ENCODE measurements around the gene EXOC6B.

EXOC6B gene

DNA sequence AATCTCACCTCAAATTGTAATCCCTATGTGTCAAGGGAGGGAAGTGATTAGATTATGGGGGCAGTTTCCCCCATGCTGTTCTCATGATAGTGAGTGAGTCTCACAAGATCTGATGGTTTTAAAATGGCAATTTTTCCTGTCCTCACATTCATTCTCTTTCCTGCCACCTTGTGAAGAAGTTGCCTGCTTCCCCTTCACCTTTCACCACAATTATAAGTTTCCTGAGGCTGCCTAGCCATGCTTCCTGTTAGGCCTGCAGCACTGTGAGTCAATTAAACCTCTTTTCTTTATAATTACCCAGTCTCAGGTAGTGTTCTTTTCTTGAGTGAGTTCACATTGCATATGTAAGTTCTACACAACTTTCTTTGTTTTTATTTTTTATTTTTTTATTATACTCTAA, 271.5 kb downstream of the EXOC6B start:
- no peaks in the 10 kb centered on the region for H3K36me3 ChIP-seq (replicated peaks; ENCODE audit: low read depth, low read length)
- H3K4me2 ChIP-seq (ENCODE audit: low read length): no peak overlapping the region
- H3K79me2 ChIP-seq (ENCODE audit: low read length): no peaks in the 10 kb centered on the region
- TF ChIP-seq, protein P1, sequence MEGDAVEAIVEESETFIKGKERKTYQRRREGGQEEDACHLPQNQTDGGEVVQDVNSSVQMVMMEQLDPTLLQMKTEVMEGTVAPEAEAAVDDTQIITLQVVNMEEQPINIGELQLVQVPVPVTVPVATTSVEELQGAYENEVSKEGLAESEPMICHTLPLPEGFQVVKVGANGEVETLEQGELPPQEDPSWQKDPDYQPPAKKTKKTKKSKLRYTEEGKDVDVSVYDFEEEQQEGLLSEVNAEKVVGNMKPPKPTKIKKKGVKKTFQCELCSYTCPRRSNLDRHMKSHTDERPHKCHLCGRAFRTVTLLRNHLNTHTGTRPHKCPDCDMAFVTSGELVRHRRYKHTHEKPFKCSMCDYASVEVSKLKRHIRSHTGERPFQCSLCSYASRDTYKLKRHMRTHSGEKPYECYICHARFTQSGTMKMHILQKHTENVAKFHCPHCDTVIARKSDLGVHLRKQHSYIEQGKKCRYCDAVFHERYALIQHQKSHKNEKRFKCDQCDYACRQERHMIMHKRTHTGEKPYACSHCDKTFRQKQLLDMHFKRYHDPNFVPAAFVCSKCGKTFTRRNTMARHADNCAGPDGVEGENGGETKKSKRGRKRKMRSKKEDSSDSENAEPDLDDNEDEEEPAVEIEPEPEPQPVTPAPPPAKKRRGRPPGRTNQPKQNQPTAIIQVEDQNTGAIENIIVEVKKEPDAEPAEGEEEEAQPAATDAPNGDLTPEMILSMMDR (IDR thresholded peaks at IDR 0.05; ENCODE audit: low read depth, low read length): no peak
- no peak for TF ChIP-seq EZH2phosphoT487 (IDR thresholded peaks at IDR 0.05; ENCODE audit: low read depth)
- no peak overlapping the region for H3K9ac ChIP-seq (ENCODE audit: low read length)
- no peaks in the 10 kb centered on the region for H3K4me1 ChIP-seq (ENCODE audit: low read length)
- no peak overlapping the region for H3K4me3 ChIP-seq (ENCODE audit: low read length)
- H3K9me3 ChIP-seq (ENCODE audit: insufficient read depth, low read length): no peaks in the 10 kb centered on the region
- H2AFZ ChIP-seq (ENCODE audit: low read depth, low read length): no peak overlapping the region
- H3K27me3 ChIP-seq (ENCODE audit: low read depth, low read length): no peaks in the 10 kb centered on the region
- no peaks in the 10 kb centered on the region for H4K20me1 ChIP-seq (ENCODE audit: insufficient read depth, low read length)
- no peak overlapping the region for H3K27ac ChIP-seq (ENCODE audit: low read length)

DNA sequence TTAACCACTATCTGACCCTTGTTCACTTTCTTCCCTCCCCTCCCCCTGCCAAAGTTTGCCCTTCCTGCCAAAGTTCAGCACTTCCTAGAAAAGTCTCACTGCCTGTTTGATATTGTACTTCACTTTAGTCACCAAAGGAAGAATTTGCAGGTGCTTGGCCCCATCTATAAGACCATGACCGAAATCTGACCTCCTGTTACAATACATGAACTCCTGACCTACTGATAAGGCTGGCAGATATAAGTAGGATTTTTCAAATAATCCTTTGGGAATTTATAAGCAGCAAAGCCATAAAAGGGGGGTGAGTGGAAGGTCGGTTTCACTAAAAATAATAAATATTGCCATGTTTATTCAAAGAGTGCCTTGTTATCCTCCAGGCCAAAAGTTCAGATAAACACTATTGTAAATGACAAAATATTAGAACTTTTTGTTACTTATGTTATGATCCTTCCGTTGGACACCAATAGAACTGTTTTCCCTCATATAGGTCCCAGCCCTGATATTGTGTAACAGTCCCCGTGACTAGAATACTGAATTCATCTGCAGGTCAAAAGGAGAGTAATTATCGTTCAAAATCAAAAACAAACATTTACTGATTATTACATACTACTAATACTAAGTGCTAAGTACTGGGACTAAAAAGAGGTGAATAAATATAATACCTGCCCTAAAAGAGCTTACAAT, 277.6 kb downstream of the EXOC6B start:
- Histone ChIP-seq H2AFZ (ENCODE audit: low read depth, low read length) (no peak overlapping the region), H3K4me3 (ENCODE audit: low read length) (no peak overlapping the region), H3K4me2 (ENCODE audit: low read length) (no peak overlapping the region), H4K20me1 (ENCODE audit: insufficient read depth, low read length) (no peaks in the 10 kb centered on the region), H3K9me3 (ENCODE audit: insufficient read depth, low read length) (no peaks in the 10 kb centered on the region), H3K4me1 (ENCODE audit: low read length) (no peaks in the 10 kb centered on the region), H3K79me2 (ENCODE audit: low read length) (no peaks in the 10 kb centered on the region), H3K27ac (ENCODE audit: low read length) (no peak overlapping the region), H3K9ac (ENCODE audit: low read length) (no peak overlapping the region), H3K36me3 (replicated peaks; ENCODE audit: low read depth, low read length) (no peaks in the 10 kb centered on the region), H3K27me3 (ENCODE audit: low read depth, low read length) (no peaks in the 10 kb centered on the region)
- TF ChIP-seq, protein P1 (IDR thresholded peaks at IDR 0.05; ENCODE audit: low read depth, low read length): no peak
- TF ChIP-seq EZH2phosphoT487 (IDR thresholded peaks at IDR 0.05; ENCODE audit: low read depth): no peak

- no peaks in the 10 kb centered on the region for H3K27me3 ChIP-seq (ENCODE audit: low read depth, low read length)
- H3K27ac ChIP-seq (ENCODE audit: low read length): no peak overlapping the region
- no peak overlapping the region for H3K4me3 ChIP-seq (ENCODE audit: low read length)
- no peak overlapping the region for H2AFZ ChIP-seq (ENCODE audit: low read depth, low read length)
- no peaks in the 10 kb centered on the region for H3K4me1 ChIP-seq (ENCODE audit: low read length)
- H3K79me2 ChIP-seq (ENCODE audit: low read length): no peaks in the 10 kb centered on the region
- no peaks in the 10 kb centered on the region for H3K36me3 ChIP-seq (replicated peaks; ENCODE audit: low read depth, low read length)
- H3K4me2 ChIP-seq (ENCODE audit: low read length): no peak overlapping the region
- no peaks in the 10 kb centered on the region for H4K20me1 ChIP-seq (ENCODE audit: insufficient read depth, low read length)
- H3K9me3 ChIP-seq (ENCODE audit: insufficient read depth, low read length): no peaks in the 10 kb centered on the region
- no peak for TF ChIP-seq EZH2phosphoT487 (IDR thresholded peaks at IDR 0.05; ENCODE audit: low read depth)
- TF ChIP-seq, protein P1 (IDR thresholded peaks at IDR 0.05; ENCODE audit: low read depth, low read length): no peak
- H3K9ac ChIP-seq (ENCODE audit: low read length): no peak overlapping the region
Observed at GRCh38 chr2:72545790-72546189, 280.0 kb downstream of the EXOC6B start.

DNA sequence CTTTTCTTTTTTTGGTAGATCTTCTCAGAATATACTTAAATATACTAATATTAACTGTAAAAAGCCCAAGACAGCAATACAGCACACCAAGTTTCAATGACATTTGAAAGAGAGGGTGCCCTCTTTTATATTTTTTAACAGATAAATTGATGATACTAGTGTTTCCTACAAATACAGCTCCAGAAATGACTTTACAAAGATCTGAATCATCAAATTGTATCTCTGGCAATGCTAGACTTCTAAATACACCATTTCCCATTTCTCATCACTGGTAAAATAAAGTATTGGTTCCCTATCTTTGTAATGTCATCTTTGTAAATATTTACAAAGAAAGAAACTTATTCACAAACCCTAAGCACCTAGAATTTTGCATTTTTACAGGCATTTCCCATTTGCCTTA, 281.3 kb downstream of the EXOC6B start:
- Histone ChIP-seq H2AFZ (ENCODE audit: low read depth, low read length) (no peak overlapping the region), H3K27ac (ENCODE audit: low read length) (no peak overlapping the region), H3K9me3 (ENCODE audit: insufficient read depth, low read length) (no peaks in the 10 kb centered on the region), H3K4me2 (ENCODE audit: low read length) (no peak overlapping the region), H3K79me2 (ENCODE audit: low read length) (no peaks in the 10 kb centered on the region), H3K4me3 (ENCODE audit: low read length) (no peak overlapping the region), H3K27me3 (ENCODE audit: low read depth, low read length) (no peaks in the 10 kb centered on the region), H3K9ac (ENCODE audit: low read length) (no peak overlapping the region), H3K4me1 (ENCODE audit: low read length) (no peaks in the 10 kb centered on the region), H4K20me1 (ENCODE audit: insufficient read depth, low read length) (no peaks in the 10 kb centered on the region), H3K36me3 (replicated peaks; ENCODE audit: low read depth, low read length) (no peaks in the 10 kb centered on the region)
- no peak for TF ChIP-seq EZH2phosphoT487 (IDR thresholded peaks at IDR 0.05; ENCODE audit: low read depth)
- TF ChIP-seq, protein P1 (IDR thresholded peaks at IDR 0.05; ENCODE audit: low read depth, low read length): no peak
